IPS DF 4.7 (cell line): ENCODE results near the gene BAIAP2L1.
"Not testable (repeated sequence)": the region's sequence is repeated elsewhere in the genome, so short reads cannot be mapped to it uniquely, and the experiment has no call there.

Source experiments
- DNase-seq: peaks from one replicate; pipeline ENCODE4 v3.0.0-alpha.2; 2013; ENCODE audit warnings: low spot score; ENCODE audit errors: extremely low read depth

BAIAP2L1 gene

GRCh38 chr7:98398567-98399372 lies 2.1 kb downstream of the BAIAP2L1 start:
- DNase-seq = no peak

- DNase-seq = no peak
These were observed 4.1 kb downstream of the BAIAP2L1 start for GRCh38 chr7:98396768-98397167.

GRCh38 chr7:98395951-98396350 lies 4.9 kb downstream of the BAIAP2L1 start:
- no peak for DNase-seq

- DNase-seq = no peak
These were observed 5.4 kb downstream of the BAIAP2L1 start for GRCh38 chr7:98395481-98395880.

- no peak for DNase-seq
These were observed 6.5 kb downstream of the BAIAP2L1 start for GRCh38 chr7:98394377-98394836.

GRCh38 chr7:98387544-98388226 lies 13.2 kb downstream of the BAIAP2L1 start:
- DNase-seq = no peak

GRCh38 chr7:98387131-98387530 lies 13.8 kb downstream of the BAIAP2L1 start:
- no peak for DNase-seq

GRCh38 chr7:98385532-98385931 lies 15.4 kb downstream of the BAIAP2L1 start:
- not testable (repeated sequence) for DNase-seq

GRCh38 chr7:98378210-98378819 lies 22.6 kb downstream of the BAIAP2L1 start:
- no peak for DNase-seq

GRCh38 chr7:98376711-98377110 lies 24.2 kb downstream of the BAIAP2L1 start:
- no peak for DNase-seq

GRCh38 chr7:98375664-98376063 lies 25.2 kb downstream of the BAIAP2L1 start:
- DNase-seq = no peak

- no peak for DNase-seq
These were observed 26.6 kb downstream of the BAIAP2L1 start for GRCh38 chr7:98374285-98374680.

GRCh38 chr7:98372993-98373392 lies 27.9 kb downstream of the BAIAP2L1 start:
- DNase-seq = no peak

GRCh38 chr7:98369726-98370125 lies 31.2 kb downstream of the BAIAP2L1 start:
- DNase-seq = no peak

- no peak for DNase-seq
These were observed 32.2 kb downstream of the BAIAP2L1 start for GRCh38 chr7:98368716-98369115.

- DNase-seq = no peak
These were observed 34.3 kb downstream of the BAIAP2L1 start for GRCh38 chr7:98366562-98366938.

GRCh38 chr7:98365863-98366561 lies 34.9 kb downstream of the BAIAP2L1 start:
- DNase-seq = no peak

GRCh38 chr7:98364220-98364619 lies 36.7 kb downstream of the BAIAP2L1 start:
- no peak for DNase-seq

GRCh38 chr7:98362517-98362916 lies 38.4 kb downstream of the BAIAP2L1 start:
- peak; percentile 51 for DNase-seq

GRCh38 chr7:98360221-98361130 lies 40.4 kb downstream of the BAIAP2L1 start:
- peak; percentile 44 for DNase-seq

GRCh38 chr7:98359395-98359794 lies 41.5 kb downstream of the BAIAP2L1 start:
- DNase-seq = no peak
